ENCODE measurements around the gene CENPP.

Gene CENPP

GRCh38 chr9:92333282-92333634 lies 7.5 kb downstream of the CENPP start:
- H3K4me2 ChIP-seq (ENCODE audit: low read length): no peak overlapping the region
- no peaks in the 10 kb centered on the region for H4K20me1 ChIP-seq (ENCODE audit: insufficient read depth, low read length)
- H3K4me3 ChIP-seq (ENCODE audit: low read length): no peak overlapping the region

GRCh38 chr9:92341578-92341977 lies 15.8 kb downstream of the CENPP start:
- no peak overlapping the region for H3K4me2 ChIP-seq (ENCODE audit: low read length)
- H3K4me1 ChIP-seq (ENCODE audit: low read length): peaks cover 2% of the 10 kb centered on the region; the same call in 1 of the 2 replicates
- no peak overlapping the region for H3K9ac ChIP-seq (ENCODE audit: low read length)
- TF ChIP-seq EZH2phosphoT487 (IDR thresholded peaks at IDR 0.05; ENCODE audit: low read depth) (no peak), CTCF (IDR thresholded peaks at IDR 0.05; ENCODE audit: low read depth, low read length) (no peak)
- H3K9me3 ChIP-seq (ENCODE audit: insufficient read depth, low read length): no peaks in the 10 kb centered on the region
- no peaks in the 10 kb centered on the region for H3K79me2 ChIP-seq (ENCODE audit: low read length)
- H3K27me3 ChIP-seq (ENCODE audit: low read depth, low read length): no peaks in the 10 kb centered on the region
- H3K27ac ChIP-seq (ENCODE audit: low read length): no peak overlapping the region
- H3K36me3 ChIP-seq (replicated peaks; ENCODE audit: low read depth, low read length): peaks cover 22% of the 10 kb centered on the region
- H2AFZ ChIP-seq (ENCODE audit: low read depth, low read length): no peak overlapping the region
- H3K4me3 ChIP-seq (ENCODE audit: low read length): no peak overlapping the region
- no peaks in the 10 kb centered on the region for H4K20me1 ChIP-seq (ENCODE audit: insufficient read depth, low read length)

More at GRCh38 chr9:92333282-92333634, 7.5 kb downstream of the CENPP start:
- TF ChIP-seq CTCF (IDR thresholded peaks at IDR 0.05; ENCODE audit: low read depth, low read length) (no peak), EZH2phosphoT487 (IDR thresholded peaks at IDR 0.05; ENCODE audit: low read depth) (no peak)
- Histone ChIP-seq H3K27me3 (ENCODE audit: low read depth, low read length) (no peaks in the 10 kb centered on the region), H2AFZ (ENCODE audit: low read depth, low read length) (no peak overlapping the region), H3K4me1 (ENCODE audit: low read length) (peaks cover 13% of the 10 kb centered on the region), H3K9me3 (ENCODE audit: insufficient read depth, low read length) (no peaks in the 10 kb centered on the region), H3K36me3 (replicated peaks; ENCODE audit: low read depth, low read length) (peaks cover 22% of the 10 kb centered on the region), H3K27ac (ENCODE audit: low read length) (no peak overlapping the region), H3K79me2 (ENCODE audit: low read length) (peaks cover 22% of the 10 kb centered on the region), H3K9ac (ENCODE audit: low read length) (no peak overlapping the region)

- H3K79me2 ChIP-seq (ENCODE audit: low read length): no peaks in the 10 kb centered on the region
- H3K36me3 ChIP-seq (replicated peaks; ENCODE audit: low read depth, low read length): peaks cover 16% of the 10 kb centered on the region
- H2AFZ ChIP-seq (ENCODE audit: low read depth, low read length): no peak overlapping the region
- H3K9ac ChIP-seq (ENCODE audit: low read length): no peak overlapping the region
- no peak overlapping the region for H3K4me3 ChIP-seq (ENCODE audit: low read length)
- no peaks in the 10 kb centered on the region for H3K27me3 ChIP-seq (ENCODE audit: low read depth, low read length)
- H4K20me1 ChIP-seq (ENCODE audit: insufficient read depth, low read length): no peaks in the 10 kb centered on the region
- H3K9me3 ChIP-seq (ENCODE audit: insufficient read depth, low read length): no peaks in the 10 kb centered on the region
- no peak overlapping the region for H3K4me2 ChIP-seq (ENCODE audit: low read length)
- no peaks in the 10 kb centered on the region for H3K4me1 ChIP-seq (ENCODE audit: low read length)
- peak; percentile 5; the same call in 1 of the 2 replicates for TF ChIP-seq CTCF (IDR thresholded peaks at IDR 0.05; ENCODE audit: low read depth, low read length)
- TF ChIP-seq EZH2phosphoT487 (IDR thresholded peaks at IDR 0.05; ENCODE audit: low read depth): no peak
- no peak overlapping the region for H3K27ac ChIP-seq (ENCODE audit: low read length)
Observed at GRCh38 chr9:92342825-92343488, 17.2 kb downstream of the CENPP start.

- Histone ChIP-seq H3K9me3 (ENCODE audit: insufficient read depth, low read length) (no peaks in the 10 kb centered on the region), H3K4me3 (ENCODE audit: low read length) (no peak overlapping the region), H3K9ac (ENCODE audit: low read length) (no peak overlapping the region), H3K79me2 (ENCODE audit: low read length) (no peaks in the 10 kb centered on the region), H3K27me3 (ENCODE audit: low read depth, low read length) (no peaks in the 10 kb centered on the region), H4K20me1 (ENCODE audit: insufficient read depth, low read length) (no peaks in the 10 kb centered on the region), H3K27ac (ENCODE audit: low read length) (no peak overlapping the region), H3K36me3 (replicated peaks; ENCODE audit: low read depth, low read length) (no peaks in the 10 kb centered on the region), H3K4me2 (ENCODE audit: low read length) (no peak overlapping the region), H2AFZ (ENCODE audit: low read depth, low read length) (no peak overlapping the region), H3K4me1 (ENCODE audit: low read length) (no peaks in the 10 kb centered on the region)
- no peak for TF ChIP-seq CTCF (IDR thresholded peaks at IDR 0.05; ENCODE audit: low read depth, low read length)
- no peak for TF ChIP-seq EZH2phosphoT487 (IDR thresholded peaks at IDR 0.05; ENCODE audit: low read depth)
Observed at GRCh38 chr9:92345582-92345981, 19.8 kb downstream of the CENPP start.
